SK-N-SH (cell line): ENCODE data around the gene SLC25A24. TPM values are rescaled to one million over a fixed set of nuclear protein-coding genes. Genes with fewer than 3 reads are reported as not detected.

ENCODE experiments used
- CTCF ChIA-PET: fragments of 300-600, 350-600 bp; formaldehyde crosslinking; extraction: SDS; loops from one replicate; lab custom pipeline; 2021; lab: Yijun Ruan, JAX
- POLR2A ChIA-PET: fragments of 350-600 bp; sonication (Branson Sonifier 250); formaldehyde crosslinking; extraction: SDS; loops from one replicate; lab custom pipeline; 2020; ENCODE audit warnings: antibody characterized with exemption, inconsistent platforms; lab: Yijun Ruan, JAX
- DNase-seq: peaks from one replicate; pipeline ENCODE4 v3.0.0; 2012
- H2AFZ ChIP-seq: fragments of 200-600 bp; sonication (generic); 2 replicates; pipeline ENCODE4 v1.8.1; 2016; ENCODE audit warnings: antibody characterized with exemption, mild to moderate bottlenecking, low read depth
- H3F3A ChIP-seq: fragments of 200-600 bp; sonication (generic); replicated peaks from 2 replicates; pipeline ENCODE3; 2016; ENCODE audit warnings: antibody characterized with exemption, mild to moderate bottlenecking; ENCODE audit not compliant: insufficient read depth
- H3K27ac ChIP-seq, 2 experiments: fragments of 200-500 bp in 1 of 2; fragments of 200-600 bp in 1 of 2; sonication (Bioruptor generic) in 1 of 2; sonication (generic), shearing (Covaris generic) in 1 of 2; 2 replicates each; pipeline versions ENCODE4 v1.5.1 to v1.6.1; 2014 to 2016; ENCODE audit warnings: low read depth in 2 of 2, inconsistent platforms in 1 of 2, low read length in 1 of 2, mild to moderate bottlenecking in 1 of 2, mixed read lengths in 1 of 2
- H3K27me3 ChIP-seq: fragments of 200-600 bp; sonication (generic), shearing (Covaris generic); 2 replicates; pipeline ENCODE4 v1.6.1; 2016; ENCODE audit warnings: mixed run types; ENCODE audit not compliant: insufficient read depth
- H3K36me3 ChIP-seq, 2 experiments: fragments of 200-500 bp in 1 of 2; fragments of 200-600 bp in 1 of 2; sonication (Bioruptor generic) in 1 of 2; sonication (generic) in 1 of 2; replicated peaks in 1 of 2; 2 replicates each; pipeline versions ENCODE3 to v1.5.1; 2014 to 2016; ENCODE audit warnings: low read length in 1 of 2, mild to moderate bottlenecking in 1 of 2; ENCODE audit not compliant: insufficient read depth in 2 of 2, control insufficient read depth in 1 of 2
- H3K4me1 ChIP-seq, 2 experiments: fragments of 200-500 bp in 1 of 2; fragments of 200-600 bp in 1 of 2; sonication (Bioruptor generic) in 1 of 2; sonication (generic), shearing (Covaris generic) in 1 of 2; 2 replicates each; pipeline versions ENCODE4 v1.5.1 to v1.6.1; 2014 to 2016; ENCODE audit warnings: low read depth in 1 of 2, low read length in 1 of 2, mixed run types in 1 of 2; ENCODE audit not compliant: insufficient read depth in 2 of 2, control insufficient read depth in 1 of 2
- H3K4me2 ChIP-seq: fragments of 200-600 bp; sonication (generic), shearing (Covaris generic); 2 replicates; pipeline ENCODE4 v1.6.1; 2017; ENCODE audit warnings: mixed run types
- H3K4me3 ChIP-seq, 2 experiments: fragments of 200-500 bp in 1 of 2; fragments of 200-600 bp in 1 of 2; sonication (Bioruptor generic) in 1 of 2; sonication (generic), shearing (Covaris generic) in 1 of 2; 2 replicates each; pipeline versions ENCODE4 v1.5.1 to v1.8.1; 2014 to 2016; ENCODE audit warnings: low read depth in 2 of 2, inconsistent platforms in 1 of 2, low read length in 1 of 2, mild to moderate bottlenecking in 1 of 2, mixed read lengths in 1 of 2, moderate library complexity in 1 of 2
- H3K79me2 ChIP-seq: fragments of 200-600 bp; sonication (generic); 2 replicates; pipeline ENCODE4 v1.8.1; 2017; ENCODE audit warnings: mild to moderate bottlenecking; ENCODE audit not compliant: insufficient read depth
- H3K9ac ChIP-seq: fragments of 200-600 bp; sonication (generic); 2 replicates; pipeline ENCODE4 v1.6.1; 2017; ENCODE audit warnings: mixed run types
- H3K9me2 ChIP-seq: fragments of 200-600 bp; sonication (generic); 2 replicates; pipeline ENCODE4 v1.6.1; 2017; ENCODE audit warnings: mixed run types
- H3K9me3 ChIP-seq: fragments of 200-600 bp; sonication (generic); 2 replicates; pipeline ENCODE4 v1.6.1; 2017; ENCODE audit warnings: mixed run types, mild to moderate bottlenecking, moderate library complexity
- H4K20me1 ChIP-seq: fragments of 200-600 bp; sonication (generic); 2 replicates; pipeline ENCODE4 v1.6.1; 2017; ENCODE audit warnings: mild to moderate bottlenecking, mixed run types; ENCODE audit not compliant: insufficient read depth
- CHD2 ChIP-seq: fragments of 150-350 bp; IDR thresholded peaks from 2 replicates; pipeline ENCODE4 v1.6.1; 2018; ENCODE audit warnings: low read length; ENCODE audit not compliant: partially characterized antibody
- CTCF ChIP-seq: fragments of 200-600 bp; sonication (generic); IDR thresholded peaks from 2 replicates; pipeline ENCODE4 v1.6.1; 2017; ENCODE audit warnings: antibody characterized with exemption, mild to moderate bottlenecking, moderate library complexity
- ELF1 ChIP-seq: IDR thresholded peaks from 2 replicates; pipeline ENCODE4 v1.4.0; 2012
- FOSL2 ChIP-seq: IDR thresholded peaks from 2 replicates; pipeline ENCODE4 v1.4.0; 2012; ENCODE audit warnings: low read depth, mild to moderate bottlenecking, moderate library complexity, borderline replicate concordance
- FOXJ3 ChIP-seq: sonication (generic); formaldehyde crosslinking; IDR thresholded peaks from 2 replicates; pipeline ENCODE4 v1.5.1; 2020; ENCODE audit warnings: mild to moderate bottlenecking, missing genetic modification reagents
- FOXM1 ChIP-seq: IDR thresholded peaks from 2 replicates; pipeline ENCODE4 v1.4.0; 2012; ENCODE audit warnings: low read depth, mild to moderate bottlenecking
- GABPA ChIP-seq: IDR thresholded peaks from 2 replicates; pipeline ENCODE4 v1.4.0; 2012; ENCODE audit warnings: low read depth, mild to moderate bottlenecking
- MXI1 ChIP-seq: IDR thresholded peaks from 2 replicates; pipeline ENCODE4 v1.6.1; 2012; ENCODE audit warnings: mild to moderate bottlenecking, low read depth, low read length, improper control_type of control experiment
- NFIC ChIP-seq: IDR thresholded peaks from 2 replicates; pipeline ENCODE4 v1.4.0; 2012; ENCODE audit warnings: borderline replicate concordance
- NRF1 ChIP-seq: IDR thresholded peaks from 2 replicates; pipeline ENCODE4 v1.6.1; 2012; ENCODE audit warnings: low read depth, mild to moderate bottlenecking, low read length
- PBX3 ChIP-seq: IDR thresholded peaks from 2 replicates; pipeline ENCODE4; 2012
- RCOR1 ChIP-seq: fragments of 150-350 bp; IDR thresholded peaks from 2 replicates; pipeline ENCODE4 v1.6.1; 2017; ENCODE audit warnings: antibody characterized with exemption, low read length
- REST ChIP-seq: IDR thresholded peaks from 2 replicates; pipeline ENCODE4 v1.6.1; 2012; ENCODE audit warnings: mild to moderate bottlenecking, low read depth, low read length, moderate library complexity
- RFX5 ChIP-seq: IDR thresholded peaks from 2 replicates; pipeline ENCODE4 v1.6.1; 2012; ENCODE audit warnings: mild to moderate bottlenecking, improper control_type of control experiment, low read length
- RXRA ChIP-seq: IDR thresholded peaks from 2 replicates; pipeline ENCODE4 v1.4.0; 2012; ENCODE audit warnings: low read depth, mild to moderate bottlenecking, borderline replicate concordance
- SMC3 ChIP-seq: IDR thresholded peaks from 2 replicates; pipeline ENCODE4 v1.6.1; 2012; ENCODE audit warnings: low read depth, low read length, improper control_type of control experiment
- TCF12 ChIP-seq: IDR thresholded peaks from 2 replicates; pipeline ENCODE4 v1.4.0; 2012
- YY1 ChIP-seq: IDR thresholded peaks from 2 replicates; pipeline ENCODE4 v1.4.0; 2012; ENCODE audit warnings: low read depth, mild to moderate bottlenecking
- ZBTB33 ChIP-seq: IDR thresholded peaks from 2 replicates; pipeline ENCODE4 v1.4.0; 2012; ENCODE audit warnings: low read depth, borderline replicate concordance
- WGBS: methylation state at CpG from one replicate; pipeline ENCODE4 v1.1.6; 2017; ENCODE audit warnings: low lambda C conversion rate; 5-methylcytosine and 5-hydroxymethylcytosine counted together
- polyA plus RNA-seq, 3 experiments: library from polyadenylated mRNA; depleted of rRNA; stranded (reverse); fragments of >200 nt; gene quantifications; 2 replicates each; pipeline ENCODE4 v1.2.3, GENCODE V29; 2012

The SLC25A24 gene
- polyA plus RNA-seq, 1 of the 3 experiments (the other 2 are of a cell fraction) = 11.3 TPM

GRCh38 chr1:108193333-108193732 is 6.8 kb downstream of the SLC25A24 start:
- 79% methylated on average over 1 of the region's 1 CpG for WGBS
- H3K9me3 ChIP-seq = no peaks in the 10 kb centered on the region
- no peaks in the 10 kb centered on the region for H3F3A ChIP-seq
- peaks cover 47 to 73% of the 10 kb centered on the region in 2 experiments for H3K36me3 ChIP-seq
- H3K27me3 ChIP-seq = no peaks in the 10 kb centered on the region
- no peak overlapping the region for H3K4me3 ChIP-seq
- H3K9me2 ChIP-seq = no peaks in the 10 kb centered on the region
- peaks cover 19% of the 10 kb centered on the region; the same call in 1 of the 2 replicates for H4K20me1 ChIP-seq
- no peak overlapping the region for H3K4me2 ChIP-seq
- TF ChIP-seq CHD2 = no peak
- no peak for TF ChIP-seq CTCF
- no peak for TF ChIP-seq GABPA
- no peak for TF ChIP-seq ELF1
- TF ChIP-seq NRF1 = no peak
- TF ChIP-seq FOXJ3 (CRISPR knock-in tag) = no peak
- TF ChIP-seq REST = no peak
- TF ChIP-seq RCOR1 = no peak
- TF ChIP-seq TCF12 = no peak
- TF ChIP-seq MXI1 = no peak
- no peak for TF ChIP-seq FOXM1
- no peak for TF ChIP-seq SMC3
- TF ChIP-seq FOSL2 = no peak
- TF ChIP-seq NFIC = no peak
- no peak for TF ChIP-seq ZBTB33
- TF ChIP-seq PBX3 = no peak
- TF ChIP-seq YY1 = no peak
- TF ChIP-seq RFX5 = no peak
- TF ChIP-seq RXRA = no peak
- ChIA-PET CTCF (interaction anchor here (2.0 kb wide), 1 partner anchor 17 kb away, joined by 6 read pairs; no protein-coding TSS in a partner anchor), POLR2A (no interaction called here)
- H3K27ac ChIP-seq = no peak overlapping the region
- no peak for DNase-seq
- H3K79me2 ChIP-seq = peaks cover 100% of the 10 kb centered on the region
- no peak overlapping the region for H3K9ac ChIP-seq
- H3K4me1 ChIP-seq = peaks cover 2 to 9% of the 10 kb centered on the region in 2 experiments; a peak in 3 of 4 replicates
- no peak overlapping the region for H2AFZ ChIP-seq
